ENCODE measurements around the gene MACROD2. TPM values are rescaled to one million over a fixed set of nuclear protein-coding genes. Genes with fewer than 3 reads are reported as not detected.

The MACROD2 gene
- total RNA-seq, 1 experiment from 2014 or later, result 1.6 TPM

DNA sequence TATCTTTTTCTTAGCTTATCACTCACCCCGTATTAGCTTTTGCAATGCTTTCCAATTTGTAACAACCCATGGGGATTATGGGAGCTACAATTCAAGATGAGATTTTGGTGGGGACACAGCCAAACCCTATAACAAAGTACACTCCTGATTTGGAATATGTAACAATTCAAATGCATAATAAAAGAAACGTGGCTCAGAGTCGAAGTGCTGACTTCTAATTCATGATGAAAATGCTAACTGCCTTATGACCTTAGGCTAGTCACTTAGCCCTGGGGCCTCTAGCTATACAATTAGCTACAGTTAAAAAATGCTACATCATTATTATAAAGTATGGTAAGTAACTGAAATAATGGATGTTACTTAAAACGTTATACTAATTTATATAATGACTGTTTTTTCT, 1297.1 kb downstream of the MACROD2 start:
- Histone ChIP-seq H4K91ac (ENCODE audit: insufficient read length, low read depth, low read length) (no peak overlapping the region), H2AK5ac (ENCODE audit: insufficient read length, low read length) (no peak overlapping the region), H3K23ac (ENCODE audit: insufficient read length, low read depth, low read length) (no peak overlapping the region), H2BK15ac (ENCODE audit: low read depth, low read length) (no peak overlapping the region), H2BK120ac (ENCODE audit: low read depth, low read length, poor library complexity, severe bottlenecking) (no peak overlapping the region), H4K20me1 (ENCODE audit: control insufficient read depth, insufficient read depth, insufficient read length) (no peaks in the 10 kb centered on the region), H2BK12ac (ENCODE audit: insufficient read length, low read depth, low read length) (no peak overlapping the region), H2BK20ac (ENCODE audit: low read depth, low read length, poor library complexity, severe bottlenecking) (no peak overlapping the region), H2BK5ac (ENCODE audit: insufficient read length, low read length) (no peak overlapping the region), H3K9me3 (ENCODE audit: control insufficient read depth, low read depth, low read length) (no peaks in the 10 kb centered on the region), H4K8ac (replicated peaks; ENCODE audit: insufficient read length, low read depth, low read length) (no peak overlapping the region), H3K4ac (ENCODE audit: low read depth, low read length) (no peak overlapping the region), H2AFZ (ENCODE audit: low read length) (no peak overlapping the region), H3K27ac (ENCODE audit: insufficient read length, low read depth, low read length) (no peak overlapping the region), H3K9ac (ENCODE audit: extremely low read depth, insufficient read length, low read length) (no peak overlapping the region), H3K14ac (ENCODE audit: insufficient read depth, low read length) (no peak overlapping the region), H3K4me2 (ENCODE audit: insufficient read depth, insufficient read length, low read length) (no peak overlapping the region), H3K79me2 (ENCODE audit: insufficient read depth, low read length) (no peaks in the 10 kb centered on the region), H3K18ac (ENCODE audit: insufficient read length, low read depth, low read length) (no peak overlapping the region), H3K79me1 (ENCODE audit: insufficient read depth, low read depth, low read length, poor library complexity, severe bottlenecking) (no peaks in the 10 kb centered on the region), H3K27me3 (ENCODE audit: insufficient read depth, low read length) (no peaks in the 10 kb centered on the region), H3K56ac (ENCODE audit: insufficient read length, low read depth, low read length) (no peak overlapping the region), H3K4me1 (ENCODE audit: insufficient read depth, low read length) (no peaks in the 10 kb centered on the region), H4K5ac (ENCODE audit: insufficient read length, low read depth, low read length) (no peak overlapping the region), H3K23me2 (ENCODE audit: insufficient read length, low read depth, low read length, poor library complexity, severe bottlenecking) (no peaks in the 10 kb centered on the region), H3T11ph (ENCODE audit: low read length) (no peak overlapping the region)
- peaks cover 7 to 10% of the 10 kb centered on the region in 2 experiments for H3K4me1 Mint-ChIP-seq
- no CpG with 5 or more reads among the region's 4 CpGs for WGBS (ENCODE audit: extremely low coverage, insufficient read length, low lambda C conversion rate)
- no peaks in the 10 kb centered on the region; a peak in 2 of 5 replicates for H3K9me3 Mint-ChIP-seq
- H3K4me3 Mint-ChIP-seq, result no peak overlapping the region
- H3K27me3 Mint-ChIP-seq (ENCODE audit: low read depth), result no peaks in the 10 kb centered on the region
- no peak overlapping the region for H3K27ac Mint-ChIP-seq
- no peaks in the 10 kb centered on the region; a peak in 2 of 7 replicates for H3K36me3 Mint-ChIP-seq (ENCODE audit: insufficient read depth in 1 of 3, low read depth in 3 of 3)
- TF ChIP-seq, protein P1, sequence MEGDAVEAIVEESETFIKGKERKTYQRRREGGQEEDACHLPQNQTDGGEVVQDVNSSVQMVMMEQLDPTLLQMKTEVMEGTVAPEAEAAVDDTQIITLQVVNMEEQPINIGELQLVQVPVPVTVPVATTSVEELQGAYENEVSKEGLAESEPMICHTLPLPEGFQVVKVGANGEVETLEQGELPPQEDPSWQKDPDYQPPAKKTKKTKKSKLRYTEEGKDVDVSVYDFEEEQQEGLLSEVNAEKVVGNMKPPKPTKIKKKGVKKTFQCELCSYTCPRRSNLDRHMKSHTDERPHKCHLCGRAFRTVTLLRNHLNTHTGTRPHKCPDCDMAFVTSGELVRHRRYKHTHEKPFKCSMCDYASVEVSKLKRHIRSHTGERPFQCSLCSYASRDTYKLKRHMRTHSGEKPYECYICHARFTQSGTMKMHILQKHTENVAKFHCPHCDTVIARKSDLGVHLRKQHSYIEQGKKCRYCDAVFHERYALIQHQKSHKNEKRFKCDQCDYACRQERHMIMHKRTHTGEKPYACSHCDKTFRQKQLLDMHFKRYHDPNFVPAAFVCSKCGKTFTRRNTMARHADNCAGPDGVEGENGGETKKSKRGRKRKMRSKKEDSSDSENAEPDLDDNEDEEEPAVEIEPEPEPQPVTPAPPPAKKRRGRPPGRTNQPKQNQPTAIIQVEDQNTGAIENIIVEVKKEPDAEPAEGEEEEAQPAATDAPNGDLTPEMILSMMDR (conservative IDR thresholded peaks at IDR 0.05), result no peak
- no peak for DNase-seq

All from H9 (cell line).